ENCODE results near the gene ACCS. TPM values are rescaled to one million over a fixed set of nuclear protein-coding genes. Genes with fewer than 3 reads are reported as not detected.

Gene ACCS
- total RNA-seq, 2 donors from 2014 or later: 2.3 to 6.1 TPM

GRCh38 chr11:44058275-44058674 is 7.8 kb upstream of the ACCS start:
- H3K4me1 ChIP-seq: no peaks in the 10 kb centered on the region
- no peak overlapping the region for H3K4me3 ChIP-seq
- no peaks in the 10 kb centered on the region for H3K27me3 ChIP-seq
- no peak for TF ChIP-seq CTCF (IDR thresholded peaks at IDR 0.05)
- no peaks in the 10 kb centered on the region for H3K9me3 ChIP-seq
- no peak for DNase-seq (ENCODE audit: low spot score)
- no peaks in the 10 kb centered on the region for H3K36me3 ChIP-seq
- H3K27ac ChIP-seq: no peak overlapping the region

- H3K9me3 ChIP-seq: no peaks in the 10 kb centered on the region
- H3K4me1 ChIP-seq: peaks cover 0 to 9% of the 10 kb centered on the region in 2 donors
- DNase-seq (ENCODE audit: low spot score): no peak
- H3K36me3 ChIP-seq: no peaks in the 10 kb centered on the region
- TF ChIP-seq CTCF (IDR thresholded peaks at IDR 0.05): no peak
- H3K4me3 ChIP-seq: no peak overlapping the region
- no peaks in the 10 kb centered on the region for H3K27me3 ChIP-seq
- H3K27ac ChIP-seq: peak overlapping the region; percentile 89 to 91
Observed at GRCh38 chr11:44065161-44065661, 859 bp upstream of the ACCS start.

GRCh38 chr11:44066732-44067141 is 667 bp downstream of the ACCS start:
- peak; percentile 51 for DNase-seq (ENCODE audit: low spot score)
- no peaks in the 10 kb centered on the region for H3K9me3 ChIP-seq
- peak overlapping the region; percentile 89 to 91 for H3K27ac ChIP-seq
- H3K4me3 ChIP-seq: peak overlapping the region; percentile 66 to 76
- no peaks in the 10 kb centered on the region for H3K36me3 ChIP-seq
- TF ChIP-seq CTCF (IDR thresholded peaks at IDR 0.05): no peak
- peaks cover 0 to 9% of the 10 kb centered on the region in 2 donors for H3K4me1 ChIP-seq
- H3K27me3 ChIP-seq: no peaks in the 10 kb centered on the region

GRCh38 chr11:44067266-44067665 is 1.2 kb downstream of the ACCS start:
- DNase-seq (ENCODE audit: low spot score): no peak
- peak overlapping the region in 1 of 2 donors; percentile 76 for H3K4me3 ChIP-seq
- no peak for TF ChIP-seq CTCF (IDR thresholded peaks at IDR 0.05)
- no peaks in the 10 kb centered on the region for H3K9me3 ChIP-seq
- no peaks in the 10 kb centered on the region for H3K27me3 ChIP-seq
- no peaks in the 10 kb centered on the region for H3K36me3 ChIP-seq
- no peak overlapping the region for H3K27ac ChIP-seq
- peaks cover 0 to 9% of the 10 kb centered on the region in 2 donors for H3K4me1 ChIP-seq

- H3K4me1 ChIP-seq: peaks cover 0 to 9% of the 10 kb centered on the region in 2 donors
- no peaks in the 10 kb centered on the region for H3K36me3 ChIP-seq
- TF ChIP-seq CTCF (IDR thresholded peaks at IDR 0.05): no peak
- no peak overlapping the region for H3K27ac ChIP-seq
- H3K27me3 ChIP-seq: no peaks in the 10 kb centered on the region
- H3K4me3 ChIP-seq: no peak overlapping the region
- no peak for DNase-seq (ENCODE audit: low spot score)
- no peaks in the 10 kb centered on the region for H3K9me3 ChIP-seq
Observed at GRCh38 chr11:44068180-44068579, 2.1 kb downstream of the ACCS start.

- no peak for DNase-seq (ENCODE audit: low spot score)
- Histone ChIP-seq H3K4me3 (no peak overlapping the region), H3K9me3 (no peaks in the 10 kb centered on the region), H3K4me1 (peaks cover 0 to 9% of the 10 kb centered on the region in 2 donors), H3K27me3 (no peaks in the 10 kb centered on the region), H3K27ac (no peak overlapping the region), H3K36me3 (no peaks in the 10 kb centered on the region)
- no peak for TF ChIP-seq CTCF (IDR thresholded peaks at IDR 0.05)
Observed at GRCh38 chr11:44071157-44071556, 5.1 kb downstream of the ACCS start.
